ENCODE results near the gene LY6G5B. TPM values are rescaled to one million over a fixed set of nuclear protein-coding genes. Genes with fewer than 3 reads are reported as not detected.

Gene LY6G5B
- total RNA-seq, 1 experiment from 2014 or later = 5.1 TPM

Other genes with a start within 250 kb of the LY6G5B start
- 7.6 to 9.0 TPM (median 8.6 TPM) in 5 replicates for gene MICB, start 171.8 kb upstream of the LY6G5B start, total RNA-seq (2022; extraction: Qiagen RNA extraction; ENCODE audit: low read depth)
- not detected in 5 replicates for gene MCCD1, start 141.0 kb upstream of the LY6G5B start, total RNA-seq (2022; extraction: Qiagen RNA extraction; ENCODE audit: low read depth)
- 352 to 407 TPM (median 386 TPM) in 5 replicates for gene DDX39B, start 128.0 kb upstream of the LY6G5B start, total RNA-seq (2022; extraction: Qiagen RNA extraction; ENCODE audit: low read depth)
- 0.40 to 0.77 TPM (median 0.64 TPM) in 5 replicates for gene ATP6V1G2, start 123.4 kb upstream of the LY6G5B start, total RNA-seq (2022; extraction: Qiagen RNA extraction; ENCODE audit: low read depth)
- 9.6 to 12.9 TPM (median 11.4 TPM) in 5 replicates for gene NFKBIL1, start 122.4 kb upstream of the LY6G5B start, total RNA-seq (2022; extraction: Qiagen RNA extraction; ENCODE audit: low read depth)
- 0.11 to 0.12 TPM in 2 of 5 replicates, not detected in the others for gene LTA, start 97.7 kb upstream of the LY6G5B start, total RNA-seq (2022; extraction: Qiagen RNA extraction; ENCODE audit: low read depth)
- gene TNF, start 94.4 kb upstream of the LY6G5B start, total RNA-seq (2022; extraction: Qiagen RNA extraction; ENCODE audit: low read depth) = 0.10 to 0.22 TPM (median 0.11 TPM) in 3 of 5 replicates, not detected in the others
- 0.29 to 0.50 TPM (median 0.49 TPM) in 5 replicates for gene LTB, start 87.6 kb upstream of the LY6G5B start, total RNA-seq (2022; extraction: Qiagen RNA extraction; ENCODE audit: low read depth)
- gene LST1, start 83.7 kb upstream of the LY6G5B start, total RNA-seq (2022; extraction: Qiagen RNA extraction; ENCODE audit: low read depth) = 0.20 to 0.26 TPM in 2 of 5 replicates, not detected in the others
- gene NCR3, start 77.0 kb upstream of the LY6G5B start, total RNA-seq (2022; extraction: Qiagen RNA extraction; ENCODE audit: low read depth) = not detected in 5 replicates
- not detected in 5 replicates for gene AIF1, start 54.7 kb upstream of the LY6G5B start, total RNA-seq (2022; extraction: Qiagen RNA extraction; ENCODE audit: low read depth)
- gene PRRC2A, start 49.3 kb upstream of the LY6G5B start, total RNA-seq (2022; extraction: Qiagen RNA extraction; ENCODE audit: low read depth) = 68.9 to 101 TPM (median 86.8 TPM) in 5 replicates
- gene BAG6, start 17.3 kb upstream of the LY6G5B start, total RNA-seq (2022; extraction: Qiagen RNA extraction; ENCODE audit: low read depth) = 119 to 155 TPM (median 144 TPM) in 5 replicates
- 2.8 to 3.8 TPM (median 3.2 TPM) in 5 replicates for gene APOM, start 14.1 kb upstream of the LY6G5B start, total RNA-seq (2022; extraction: Qiagen RNA extraction; ENCODE audit: low read depth)
- gene C6orf47, start 9.2 kb upstream of the LY6G5B start, total RNA-seq (2022; extraction: Qiagen RNA extraction; ENCODE audit: low read depth) = 10.9 to 13.1 TPM (median 12.1 TPM) in 5 replicates
- gene GPANK1, start 5.0 kb upstream of the LY6G5B start, total RNA-seq (2022; extraction: Qiagen RNA extraction; ENCODE audit: low read depth) = 10.7 to 15.4 TPM (median 12.2 TPM) in 5 replicates
- gene CSNK2B, start 3.9 kb upstream of the LY6G5B start, total RNA-seq (2022; extraction: Qiagen RNA extraction; ENCODE audit: low read depth) = 165 to 176 TPM (median 167 TPM) in 5 replicates
- 0.95 to 2.0 TPM (median 1.3 TPM) in 5 replicates for gene LY6G5C, start 11.1 kb downstream of the LY6G5B start, total RNA-seq (2022; extraction: Qiagen RNA extraction; ENCODE audit: low read depth)
- gene ABHD16A, start 33.3 kb downstream of the LY6G5B start, total RNA-seq (2022; extraction: Qiagen RNA extraction; ENCODE audit: low read depth) = 16.1 to 20.1 TPM (median 17.9 TPM) in 5 replicates
- not detected in 5 replicates for gene LY6G6F, start 36.9 kb downstream of the LY6G5B start, total RNA-seq (2022; extraction: Qiagen RNA extraction; ENCODE audit: low read depth)
- not detected in 5 replicates for gene LY6G6D, start 45.4 kb downstream of the LY6G5B start, total RNA-seq (2022; extraction: Qiagen RNA extraction; ENCODE audit: low read depth)
- 0.12 to 0.20 TPM in 2 of 5 replicates, not detected in the others for gene LY6G6C, start 51.8 kb downstream of the LY6G5B start, total RNA-seq (2022; extraction: Qiagen RNA extraction; ENCODE audit: low read depth)
- not detected in 5 replicates for gene MPIG6B, start 53.4 kb downstream of the LY6G5B start, total RNA-seq (2022; extraction: Qiagen RNA extraction; ENCODE audit: low read depth)
- gene DDAH2, start 59.3 kb downstream of the LY6G5B start, total RNA-seq (2022; extraction: Qiagen RNA extraction; ENCODE audit: low read depth) = 27.0 to 30.0 TPM (median 27.6 TPM) in 5 replicates
- gene CLIC1, start 66.6 kb downstream of the LY6G5B start, total RNA-seq (2022; extraction: Qiagen RNA extraction; ENCODE audit: low read depth) = 490 to 521 TPM (median 507 TPM) in 5 replicates
- gene MSH5, start 70.0 kb downstream of the LY6G5B start, total RNA-seq (2022; extraction: Qiagen RNA extraction; ENCODE audit: low read depth) = 10.7 to 16.8 TPM (median 15.8 TPM) in 5 replicates
- gene SAPCD1, start 92.7 kb downstream of the LY6G5B start, total RNA-seq (2022; extraction: Qiagen RNA extraction; ENCODE audit: low read depth) = 3.0 to 5.0 TPM (median 3.3 TPM) in 5 replicates
- gene VWA7, start 107.4 kb downstream of the LY6G5B start, total RNA-seq (2022; extraction: Qiagen RNA extraction; ENCODE audit: low read depth) = 1.4 to 2.0 TPM (median 1.8 TPM) in 5 replicates
- gene VARS1, start 125.8 kb downstream of the LY6G5B start, total RNA-seq (2022; extraction: Qiagen RNA extraction; ENCODE audit: low read depth) = 52.7 to 64.9 TPM (median 59.0 TPM) in 5 replicates
- gene LSM2, start 137.0 kb downstream of the LY6G5B start, total RNA-seq (2022; extraction: Qiagen RNA extraction; ENCODE audit: low read depth) = 49.8 to 66.9 TPM (median 61.6 TPM) in 5 replicates
- 1.00 to 2.0 TPM (median 1.9 TPM) in 5 replicates for gene HSPA1L, start 145.3 kb downstream of the LY6G5B start, total RNA-seq (2022; extraction: Qiagen RNA extraction; ENCODE audit: low read depth)
- gene HSPA1A, start 145.6 kb downstream of the LY6G5B start, total RNA-seq (2022; extraction: Qiagen RNA extraction; ENCODE audit: low read depth) = 134 to 436 TPM (median 349 TPM) in 5 replicates
- 109 to 336 TPM (median 263 TPM) in 5 replicates for gene HSPA1B, start 157.8 kb downstream of the LY6G5B start, total RNA-seq (2022; extraction: Qiagen RNA extraction; ENCODE audit: low read depth)
- 26.4 to 37.6 TPM (median 30.1 TPM) in 5 replicates for gene NEU1, start 192.8 kb downstream of the LY6G5B start, total RNA-seq (2022; extraction: Qiagen RNA extraction; ENCODE audit: low read depth)
- gene SLC44A4, start 209.0 kb downstream of the LY6G5B start, total RNA-seq (2022; extraction: Qiagen RNA extraction; ENCODE audit: low read depth) = 0.05 to 0.36 TPM (median 0.15 TPM) in 3 of 5 replicates, not detected in the others
- 21.2 to 34.6 TPM (median 30.7 TPM) in 5 replicates for gene EHMT2, start 227.7 kb downstream of the LY6G5B start, total RNA-seq (2022; extraction: Qiagen RNA extraction; ENCODE audit: low read depth)
- 3.5 to 5.5 TPM (median 4.8 TPM) in 5 replicates for gene ZBTB12, start 232.1 kb downstream of the LY6G5B start, total RNA-seq (2022; extraction: Qiagen RNA extraction; ENCODE audit: low read depth)

Data from A549 treated with DMSO at 1 μM for 4 hours (cell line).